Measurements from ENCODE around the gene CASTOR1.

The CASTOR1 gene

GRCh38 chr22:30292069-30292970 lies 3.0 kb upstream of the CASTOR1 start:
- TF ChIP-seq CTCF (conservative IDR thresholded peaks at IDR 0.05) (no peak), ZFX (IDR thresholded peaks at IDR 0.05) (no peak)
- peak overlapping the region; percentile 77 for H3K27ac ChIP-seq

GRCh38 chr22:30291058-30291892 lies 2.0 kb upstream of the CASTOR1 start:
- TF ChIP-seq CTCF (conservative IDR thresholded peaks at IDR 0.05), result no peak
- no peak for TF ChIP-seq ZFX (IDR thresholded peaks at IDR 0.05)
- peak overlapping the region; percentile 77 for H3K27ac ChIP-seq

GRCh38 chr22:30290342-30291057 lies 1.2 kb upstream of the CASTOR1 start:
- H3K27ac ChIP-seq, result peak overlapping the region; percentile 77
- TF ChIP-seq CTCF (conservative IDR thresholded peaks at IDR 0.05), result no peak
- TF ChIP-seq ZFX (IDR thresholded peaks at IDR 0.05), result peak; percentile 65; the same call in 1 of the 2 replicates

- peak overlapping the region; percentile 77 for H3K27ac ChIP-seq
- TF ChIP-seq CTCF (conservative IDR thresholded peaks at IDR 0.05) (no peak), ZFX (IDR thresholded peaks at IDR 0.05) (no peak)
These were observed 642 bp upstream of the CASTOR1 start for GRCh38 chr22:30289980-30290313.

- H3K27ac ChIP-seq, result peak overlapping the region; percentile 70
- TF ChIP-seq CTCF (conservative IDR thresholded peaks at IDR 0.05) (no peak), ZFX (IDR thresholded peaks at IDR 0.05) (no peak)
These were observed 725 bp downstream of the CASTOR1 start for GRCh38 chr22:30288419-30289140.

- peak overlapping the region; percentile 70 for H3K27ac ChIP-seq
- peak; percentile 76 for TF ChIP-seq CTCF (conservative IDR thresholded peaks at IDR 0.05)
- no peak for TF ChIP-seq ZFX (IDR thresholded peaks at IDR 0.05)
These were observed 1.5 kb downstream of the CASTOR1 start for GRCh38 chr22:30287648-30288418.
